WI38 (cell line): Measurements from ENCODE around the gene PLXNC1.

Experiments used
- H3K4me3 ChIP-seq: 2 replicates; pipeline ENCODE4 v1.5.1; 2011; ENCODE audit warnings: low read depth, mild to moderate bottlenecking, control low read depth, low read length
- CTCF ChIP-seq: IDR thresholded peaks from 2 replicates; pipeline ENCODE4 v1.5.1; 2012; ENCODE audit warnings: low read depth, mild to moderate bottlenecking, control low read depth, low read length

Gene PLXNC1

GRCh38 chr12:94289461-94290312 is 141.3 kb downstream of the PLXNC1 start:
- no peak overlapping the region for H3K4me3 ChIP-seq
- no peak for TF ChIP-seq CTCF

- no peak overlapping the region for H3K4me3 ChIP-seq
- TF ChIP-seq CTCF = no peak
Measured at GRCh38 chr12:94290353-94290752, 142.0 kb downstream of the PLXNC1 start.

- no peak overlapping the region for H3K4me3 ChIP-seq
- no peak for TF ChIP-seq CTCF
Measured at GRCh38 chr12:94297096-94297699, 148.8 kb downstream of the PLXNC1 start.

GRCh38 chr12:94297876-94298505 is 149.6 kb downstream of the PLXNC1 start:
- H3K4me3 ChIP-seq = no peak overlapping the region
- no peak for TF ChIP-seq CTCF

GRCh38 chr12:94299846-94300245 is 151.5 kb downstream of the PLXNC1 start:
- no peak overlapping the region for H3K4me3 ChIP-seq
- TF ChIP-seq CTCF = no peak

- TF ChIP-seq CTCF = no peak
Measured at GRCh38 chr12:94304012-94304411, 155.6 kb downstream of the PLXNC1 start.

GRCh38 chr12:94304566-94305061 is 156.2 kb downstream of the PLXNC1 start:
- H3K4me3 ChIP-seq = no peak overlapping the region
- TF ChIP-seq CTCF = no peak

More at GRCh38 chr12:94304012-94304411, 155.6 kb downstream of the PLXNC1 start:
- no peak overlapping the region for H3K4me3 ChIP-seq
